GM19238 (cell line): ENCODE results near the gene PRRT3.
A peak's percentile ranks its signal among the peaks of the same experiment; 100 is the strongest.

Experiments used
- DNase-seq: peaks from one replicate; pipeline ENCODE4 v3.0.0; 2011; ENCODE audit warnings: low spot score; ENCODE audit not compliant: insufficient read length

PRRT3 gene

GRCh38 chr3:9951962-9952805, at the start of gene PRRT3:
Gene PRRT3 (minus strand): TSS chr3:9952408. CDS start chr3:9950115, 2,293 bp downstream.
- peak; percentile 77 for DNase-seq

- no peak for DNase-seq
These were observed 48.5 kb upstream of the PRRT3 start for GRCh38 chr3:10000686-10001085.

GRCh38 chr3:9994086-9994844, 42.1 kb upstream of the PRRT3 start:
- DNase-seq: no peak

- DNase-seq: no peak
These were observed 34.1 kb upstream of the PRRT3 start for GRCh38 chr3:9986230-9986725.

DNA sequence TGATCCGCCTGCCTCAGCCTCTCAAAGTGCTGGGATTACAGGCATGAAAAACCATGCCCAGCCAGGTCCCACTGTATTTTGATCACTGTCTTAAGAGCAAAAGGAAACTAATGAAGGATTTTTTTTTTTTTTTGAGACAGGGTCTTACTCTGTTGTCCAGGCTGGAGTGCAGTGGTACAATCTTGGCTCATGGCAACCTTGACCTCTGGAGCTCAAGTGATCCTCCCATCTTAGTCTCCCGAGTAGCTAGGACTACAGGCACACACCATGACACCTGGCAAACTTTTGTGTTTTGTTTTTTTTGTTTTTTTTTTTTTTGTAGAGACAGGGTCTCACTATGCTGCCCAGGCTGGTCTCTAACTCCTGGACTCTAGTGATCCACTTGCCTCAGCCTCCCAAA, 28.0 kb upstream of the PRRT3 start:
- no peak for DNase-seq

DNA sequence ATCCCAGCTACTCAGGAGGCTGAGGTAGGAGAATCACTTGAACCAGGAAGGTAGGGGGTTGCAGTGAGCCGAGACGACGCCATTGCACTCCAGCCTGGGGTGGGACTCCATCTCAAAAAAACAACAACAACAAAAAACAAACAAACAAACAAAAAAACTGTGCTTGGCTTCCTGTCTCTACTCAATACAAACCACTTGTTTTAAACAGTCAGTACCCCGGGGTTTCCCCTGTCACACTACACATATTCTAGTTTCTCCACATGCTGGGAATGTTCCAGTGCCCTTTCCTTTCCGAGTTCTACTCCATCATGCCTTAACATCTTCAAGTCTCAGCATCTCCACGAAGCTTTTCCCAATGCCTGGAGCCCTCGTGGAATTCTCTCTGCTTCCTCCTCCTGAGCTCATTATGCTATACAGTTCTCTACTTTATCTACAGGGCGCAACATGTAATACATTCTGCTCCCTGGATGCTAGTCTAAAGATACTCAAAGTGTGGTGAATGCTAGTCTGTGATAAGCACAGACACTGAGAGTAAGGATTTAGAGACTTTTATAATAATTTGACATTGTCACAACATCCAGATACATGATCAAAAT, 26.6 kb upstream of the PRRT3 start:
- DNase-seq: no peak

- no peak for DNase-seq
These were observed 24.8 kb upstream of the PRRT3 start for GRCh38 chr3:9976721-9977709.

GRCh38 chr3:9970020-9970652, 17.9 kb upstream of the PRRT3 start:
- DNase-seq: no peak

DNA sequence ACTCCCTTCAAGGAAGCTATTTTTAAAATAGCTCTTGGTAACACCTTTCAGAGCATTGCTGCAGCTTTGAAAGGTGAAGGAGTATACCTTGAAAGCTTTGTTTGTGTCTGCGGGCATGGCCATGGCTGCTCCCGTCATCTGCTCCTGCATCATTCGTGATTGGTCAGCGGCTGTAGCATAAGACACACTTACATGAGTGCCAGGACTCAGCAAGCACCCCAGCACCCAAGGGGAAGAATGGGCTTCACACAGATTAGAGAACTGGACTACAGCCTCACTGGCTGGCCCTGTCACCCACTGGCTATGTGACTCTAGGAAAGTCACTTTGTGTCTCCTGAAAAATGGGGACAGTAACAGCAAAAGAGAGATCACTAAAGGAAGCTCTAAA, 17.4 kb upstream of the PRRT3 start:
- no peak for DNase-seq

DNA sequence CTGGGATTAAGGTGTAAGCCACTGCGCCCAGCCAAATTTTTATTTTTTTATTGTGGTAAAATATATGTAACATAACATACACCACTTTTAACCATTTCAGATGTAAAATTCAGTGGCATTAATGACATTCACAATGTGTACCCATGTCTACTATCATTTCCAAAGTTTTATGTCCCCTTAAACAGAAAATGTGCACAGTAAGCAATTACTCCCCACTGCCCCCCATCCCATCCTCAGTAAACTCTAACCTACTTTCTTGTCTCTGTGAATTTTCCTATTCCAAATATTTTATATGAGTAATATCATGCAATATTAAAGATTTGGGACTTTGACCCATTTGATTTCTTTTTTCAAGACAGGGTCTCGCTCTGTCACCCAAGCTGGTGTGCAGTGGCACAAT, 14.6 kb upstream of the PRRT3 start:
- no peak for DNase-seq

- no peak for DNase-seq
These were observed 13.1 kb upstream of the PRRT3 start for GRCh38 chr3:9965200-9965875.

DNA sequence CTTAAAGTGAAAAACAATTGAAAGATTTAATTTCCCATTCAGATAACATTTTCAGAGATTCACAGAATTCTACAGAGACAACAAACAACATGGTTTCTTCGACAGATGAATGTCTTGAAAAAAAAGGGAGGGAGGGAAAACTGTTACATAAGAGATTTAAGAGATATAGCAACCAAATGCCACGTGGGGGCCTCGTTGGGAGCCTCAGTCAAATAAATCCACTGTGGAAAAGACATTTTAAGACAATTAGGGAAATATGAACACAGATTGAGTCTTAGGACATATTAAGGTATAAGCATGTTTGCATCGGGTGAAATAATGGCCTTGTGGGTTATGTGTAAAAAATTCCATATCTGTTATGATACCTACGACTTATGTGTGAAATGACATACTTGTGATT, 5.0 kb upstream of the PRRT3 start:
- DNase-seq: no peak

GRCh38 chr3:9955611-9956352, 3.6 kb upstream of the PRRT3 start:
- no peak for DNase-seq

GRCh38 chr3:9955067-9955502, 2.9 kb upstream of the PRRT3 start:
- no peak for DNase-seq

GRCh38 chr3:9951598-9951961, 628 bp downstream of the PRRT3 start:
- DNase-seq: no peak

GRCh38 chr3:9951126-9951525, 1.1 kb downstream of the PRRT3 start:
- peak; percentile 51 for DNase-seq

DNA sequence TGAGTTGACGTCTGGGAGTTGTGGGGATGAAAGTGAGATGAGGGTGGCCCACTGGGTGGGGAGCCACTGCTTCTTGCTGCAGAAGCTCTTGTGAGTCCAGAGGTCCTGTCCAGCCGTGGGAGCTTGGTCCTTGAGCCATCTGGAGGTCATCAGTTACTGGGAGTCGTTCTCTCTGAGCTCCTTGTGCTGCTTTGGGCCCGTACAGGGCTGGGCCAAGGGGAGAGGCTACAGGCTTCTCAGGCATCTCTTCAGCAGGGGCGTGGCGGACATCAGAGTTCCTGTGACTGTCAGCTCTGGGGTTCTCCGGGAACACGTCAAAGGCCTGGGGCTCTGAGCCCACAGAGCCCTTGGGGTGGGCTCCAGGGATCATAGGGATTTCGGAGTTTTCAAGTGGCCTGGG, 2.6 kb downstream of the PRRT3 start:
- no peak for DNase-seq

DNA sequence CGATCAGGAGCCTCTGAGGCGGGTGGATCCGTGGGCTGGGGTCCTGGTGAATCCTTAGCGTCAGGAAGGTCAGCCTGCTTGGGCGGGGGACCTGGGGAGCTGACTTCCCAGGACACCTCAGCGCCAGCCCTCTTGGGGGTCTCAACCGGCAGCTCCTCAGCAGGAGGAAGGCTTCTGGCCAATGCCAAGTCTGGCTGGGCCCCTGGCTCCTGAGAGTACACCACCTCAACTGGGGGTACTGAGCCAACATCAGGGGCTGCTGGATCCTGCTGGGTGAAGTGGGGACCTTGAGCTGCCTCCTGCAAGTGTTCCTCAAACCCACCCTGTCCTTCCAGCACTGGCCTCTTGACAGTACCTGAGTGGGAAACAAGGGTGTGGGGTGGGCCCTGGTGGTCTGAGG, 3.1 kb downstream of the PRRT3 start:
- no peak for DNase-seq

DNA sequence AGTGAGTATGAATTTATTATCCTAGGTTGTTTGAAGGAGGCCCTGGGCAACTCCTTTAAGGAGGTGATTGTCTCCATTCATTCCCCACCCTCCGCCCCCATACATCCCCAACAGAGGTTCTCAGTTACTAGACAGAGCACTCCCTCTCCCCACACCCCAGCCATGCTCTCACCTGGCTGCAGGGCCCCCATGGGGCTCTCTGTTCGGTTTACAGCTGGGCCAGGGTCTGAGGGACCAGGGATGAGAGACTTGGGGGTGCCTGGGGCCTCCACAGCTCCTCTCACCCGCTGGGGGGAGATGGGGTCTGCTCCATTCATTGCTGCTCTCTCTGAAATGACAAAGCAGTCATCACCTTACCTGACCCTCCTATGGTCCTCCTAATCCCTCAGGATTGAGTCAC, 3.6 kb downstream of the PRRT3 start:
- DNase-seq: no peak
